Activated CD4-positive, alpha-beta T cell treated with anti-CD3 and anti-CD28 coated beads, Interleukin-2, Interleukin-6, amounts not matched to agents 100 ng/mL and 50 ng/mL, durations not matched to agents 16 hours and 8 hours (primary cell): ENCODE results near the gene CCDC102B.
"Not testable (repeated sequence)": the region's sequence is repeated elsewhere in the genome, so short reads cannot be mapped to it uniquely, and the experiment has no call there.

Experiments used
- DNase-seq: peaks from one replicate; pipeline ENCODE4 v3.0.0-alpha.2; 2020

CCDC102B gene

GRCh38 chr18:68983126-68983525, 185.2 kb downstream of the CCDC102B start:
- DNase-seq: no peak

- DNase-seq: no peak
Observed at GRCh38 chr18:68984342-68984741, 186.5 kb downstream of the CCDC102B start.

DNA sequence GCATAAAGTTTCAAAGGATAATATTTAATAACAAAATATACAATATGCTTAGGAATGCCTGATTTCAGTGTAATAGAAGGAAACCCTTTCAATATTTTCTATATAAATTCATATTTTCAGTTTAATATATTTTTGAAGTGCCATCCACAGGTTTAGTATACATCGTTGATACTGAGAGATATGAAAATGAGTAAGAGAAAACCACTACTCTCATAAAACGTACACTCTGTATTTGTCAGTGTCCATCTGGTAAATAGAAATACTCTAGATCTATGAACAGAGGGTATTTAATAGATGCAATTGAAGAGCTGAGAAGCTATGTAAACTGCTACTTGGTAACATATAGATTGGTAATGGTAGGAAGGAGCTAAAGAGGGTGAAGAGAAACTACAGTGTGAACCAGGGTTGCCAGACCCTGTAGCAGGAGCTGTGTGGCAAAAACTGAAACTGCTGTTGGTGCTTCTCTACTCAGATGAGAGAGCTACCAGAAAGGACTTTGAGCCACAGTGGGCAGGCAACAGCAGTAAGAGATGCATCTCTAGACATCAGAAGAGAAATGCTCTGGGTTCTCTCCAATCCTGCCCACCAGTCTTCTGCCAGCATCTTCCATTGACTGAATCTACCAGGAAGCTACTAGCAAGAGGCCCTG, 187.4 kb downstream of the CCDC102B start:
- no peak for DNase-seq

DNA sequence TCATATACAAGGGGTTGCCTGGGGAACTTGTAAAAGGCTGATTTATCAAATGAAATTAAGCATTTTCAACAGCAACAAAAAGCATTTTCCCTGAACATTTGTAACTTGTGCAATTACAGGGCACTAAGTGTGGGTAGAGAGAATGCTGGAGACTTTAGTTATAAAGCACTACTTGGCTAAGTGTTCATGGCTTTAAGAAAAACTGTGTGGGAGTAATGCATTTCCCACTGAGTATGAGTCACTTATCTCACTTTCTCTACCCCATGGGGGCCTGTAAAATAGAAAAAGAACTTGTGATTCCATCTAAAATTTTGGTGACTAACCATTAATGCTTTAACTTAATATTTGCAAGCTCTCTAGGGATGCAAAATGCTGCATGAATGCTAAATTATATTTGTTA, 193.4 kb downstream of the CCDC102B start:
- no peak for DNase-seq

DNA sequence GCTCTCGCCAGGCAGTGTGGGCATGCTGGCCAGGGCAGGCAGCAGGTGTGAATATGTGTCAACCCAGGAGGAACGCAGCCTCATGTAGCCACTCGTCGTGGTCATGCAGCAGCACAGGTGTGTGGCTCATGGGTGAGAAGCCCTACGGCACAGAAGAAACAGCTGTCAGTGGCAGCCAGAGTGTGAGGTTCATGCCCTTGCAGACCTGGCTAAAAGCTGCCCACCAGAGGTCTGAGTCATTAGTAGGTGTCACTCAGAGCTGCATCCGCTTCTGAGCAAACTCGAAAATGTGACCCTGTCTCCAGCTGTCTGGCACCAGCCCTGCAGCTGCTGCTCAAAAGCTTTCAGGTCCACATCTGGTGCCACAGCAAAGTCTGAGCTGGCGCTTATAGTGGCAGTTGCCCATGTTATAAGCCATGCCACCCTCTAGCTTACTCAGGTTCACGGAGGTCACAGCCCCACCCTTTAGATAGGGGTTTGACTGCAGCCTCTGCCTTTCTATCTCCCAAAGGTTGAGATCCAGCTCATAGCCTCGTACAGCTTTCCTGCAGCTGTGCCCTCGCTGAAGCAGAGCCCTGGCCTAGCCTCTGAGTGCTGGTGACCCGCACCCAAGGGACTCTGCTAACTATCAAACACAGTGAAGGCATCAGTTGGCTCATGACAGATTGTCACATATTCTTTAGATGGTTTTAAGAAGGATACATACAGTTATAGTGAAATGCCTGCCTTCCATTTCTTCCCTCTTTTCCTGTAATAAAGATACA, 195.0 kb downstream of the CCDC102B start:
- DNase-seq: no peak

DNA sequence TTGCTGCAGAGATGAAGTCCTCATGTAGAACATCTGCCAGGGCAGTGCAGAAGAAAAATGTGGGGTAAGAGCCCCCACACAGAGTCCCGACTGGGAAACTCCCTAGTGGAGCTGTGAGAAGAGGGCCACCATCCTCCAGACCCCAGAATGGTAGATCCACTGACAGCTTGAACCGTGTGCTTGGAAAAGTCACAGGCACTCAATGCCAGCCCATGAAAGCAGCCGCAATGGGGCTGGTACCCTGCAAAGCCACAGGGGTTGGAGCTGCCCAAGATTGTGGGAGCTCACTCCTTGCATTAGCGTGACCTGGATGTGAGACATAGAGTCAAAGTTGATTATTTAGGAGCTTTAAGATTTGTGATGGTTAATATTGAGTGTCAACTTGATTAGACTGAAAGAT, 197.8 kb downstream of the CCDC102B start:
- DNase-seq: no peak

DNA sequence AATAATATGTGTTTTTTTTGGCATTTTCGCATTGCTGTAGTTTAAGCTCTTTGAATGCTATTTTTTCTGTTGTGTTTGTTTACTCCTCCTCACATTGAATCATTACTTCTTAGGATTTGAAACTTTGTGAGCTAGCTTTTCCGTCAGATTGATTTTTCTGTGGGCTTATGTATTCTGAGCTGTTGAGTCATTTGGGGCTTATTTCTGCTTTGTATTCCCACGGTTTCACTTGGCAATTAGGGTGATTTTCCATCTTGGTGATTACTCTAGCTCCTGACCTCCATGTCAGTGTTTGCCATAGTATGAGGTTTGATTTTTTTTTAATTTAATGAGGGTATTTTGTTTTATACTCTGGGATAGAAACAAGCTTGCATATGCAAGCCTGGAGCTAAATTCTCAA, 200.0 kb downstream of the CCDC102B start:
- DNase-seq: no peak

DNA sequence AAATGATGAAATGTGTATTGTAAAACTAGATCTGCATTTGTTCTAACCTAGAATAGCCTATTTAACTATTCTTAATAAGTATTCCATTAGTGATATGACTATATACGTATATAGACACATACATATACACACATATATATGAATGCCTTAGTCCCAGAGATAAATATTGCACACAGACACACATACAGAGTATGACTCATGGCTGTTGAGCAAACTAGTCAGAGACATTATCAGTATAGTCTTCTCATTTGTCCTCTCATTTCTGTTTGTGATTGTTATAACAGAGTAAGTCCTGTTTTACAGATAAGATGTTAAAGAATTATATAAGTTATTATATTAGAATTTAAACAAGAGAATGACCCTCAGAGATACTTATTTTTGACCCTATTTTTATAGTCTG, 202.5 kb downstream of the CCDC102B start:
- no peak for DNase-seq

DNA sequence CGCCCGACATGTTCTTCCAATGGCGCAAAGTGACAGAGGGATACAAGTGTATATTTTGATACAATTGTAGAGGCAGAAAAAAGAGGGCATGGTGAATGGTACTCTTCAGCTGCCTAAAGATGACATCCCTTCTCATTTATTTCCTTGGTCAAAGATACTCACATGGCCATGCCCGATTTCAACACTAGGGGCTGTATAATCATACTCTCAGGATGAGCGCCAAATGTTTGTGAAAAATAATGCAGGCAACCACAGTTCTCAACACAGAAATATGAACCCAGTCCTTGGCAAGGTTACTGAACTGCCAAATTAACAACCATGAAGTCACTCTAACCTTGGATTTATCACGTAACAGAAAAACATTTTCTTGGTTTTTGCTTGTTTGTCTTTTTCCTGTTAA, 204.4 kb downstream of the CCDC102B start:
- DNase-seq: peak; percentile 2

GRCh38 chr18:69006212-69006611, 208.3 kb downstream of the CCDC102B start:
- DNase-seq: not testable (repeated sequence)

DNA sequence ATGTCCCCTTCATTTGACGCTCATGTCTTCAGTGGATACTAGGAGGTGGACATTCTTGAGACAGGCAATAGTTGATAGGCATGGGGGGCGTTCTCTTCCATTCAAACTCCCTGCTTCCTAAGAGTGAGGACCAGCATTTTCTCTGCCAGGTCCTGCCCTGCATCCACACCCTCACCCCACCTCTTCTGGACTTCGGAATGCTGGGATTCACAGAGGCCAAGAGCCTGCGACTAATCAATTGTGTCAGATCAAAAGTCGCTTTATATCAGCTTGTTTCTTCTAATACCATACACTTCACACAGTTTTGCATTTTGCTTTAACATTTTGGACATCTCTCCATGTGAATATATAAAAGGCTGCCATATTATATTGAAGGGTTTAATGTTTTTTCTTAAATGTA, 210.7 kb downstream of the CCDC102B start:
- no peak for DNase-seq

GRCh38 chr18:69021211-69021805, 223.4 kb downstream of the CCDC102B start:
- DNase-seq: no peak

DNA sequence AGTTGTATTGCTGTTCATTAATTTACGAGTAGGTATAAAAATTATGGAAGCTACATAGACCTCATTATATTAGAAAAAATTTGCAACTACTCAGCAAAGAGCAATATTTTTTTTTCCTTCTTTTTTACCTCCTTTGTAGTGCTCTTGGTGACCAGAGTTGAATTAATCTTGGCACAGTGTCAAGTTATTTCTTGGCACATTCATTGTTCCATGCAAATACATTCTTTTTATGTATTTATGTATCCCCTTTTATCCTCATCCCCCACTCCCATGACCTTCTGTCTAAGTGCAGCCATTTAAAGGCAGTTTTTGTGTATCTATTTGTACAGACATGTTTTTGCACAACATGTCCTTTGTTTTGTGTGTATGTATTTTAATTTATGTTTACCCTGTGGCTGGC, 224.5 kb downstream of the CCDC102B start:
- DNase-seq: no peak

- no peak for DNase-seq
Observed at GRCh38 chr18:69031571-69031970, 233.7 kb downstream of the CCDC102B start.

DNA sequence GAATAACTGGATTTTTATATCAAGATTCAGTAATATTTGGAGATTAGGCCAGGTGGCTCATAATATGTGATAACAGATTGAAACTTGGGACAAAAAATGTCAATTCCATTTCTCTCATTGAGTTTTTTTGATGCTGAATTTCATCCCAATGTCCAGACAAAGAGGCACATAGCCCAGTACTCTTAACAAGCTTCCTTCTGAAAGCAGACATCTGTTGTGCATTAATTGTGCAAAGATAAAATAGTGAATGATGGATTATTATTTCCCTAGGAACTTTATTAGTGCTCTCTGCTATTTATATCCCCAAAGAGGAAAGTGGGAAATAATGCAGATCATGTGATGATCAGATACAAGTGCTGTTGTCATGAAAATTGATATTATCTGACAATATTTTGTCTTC, 234.1 kb downstream of the CCDC102B start:
- no peak for DNase-seq

GRCh38 chr18:69035756-69036155, 237.9 kb downstream of the CCDC102B start:
- no peak for DNase-seq

DNA sequence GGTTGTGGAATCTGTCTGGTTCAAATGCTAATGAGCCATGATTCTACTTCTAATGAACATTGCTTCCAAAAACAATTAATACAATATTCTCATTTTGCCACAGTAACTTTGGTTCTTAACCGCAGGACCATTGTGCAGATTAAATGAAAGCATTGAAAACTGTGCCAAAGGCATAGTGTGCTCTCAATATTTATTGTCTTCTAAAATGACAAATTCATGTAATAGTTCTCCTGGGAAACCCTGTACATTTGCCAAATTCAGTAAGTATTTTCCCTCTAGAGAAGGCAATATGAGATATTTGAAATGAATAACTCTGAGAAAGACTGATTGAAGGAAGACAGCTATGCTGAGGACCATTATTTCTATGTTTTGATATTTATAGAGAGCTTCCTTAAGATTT, 246.3 kb downstream of the CCDC102B start:
- DNase-seq: no peak

GRCh38 chr18:69064063-69064462, 266.2 kb downstream of the CCDC102B start:
- no peak for DNase-seq

DNA sequence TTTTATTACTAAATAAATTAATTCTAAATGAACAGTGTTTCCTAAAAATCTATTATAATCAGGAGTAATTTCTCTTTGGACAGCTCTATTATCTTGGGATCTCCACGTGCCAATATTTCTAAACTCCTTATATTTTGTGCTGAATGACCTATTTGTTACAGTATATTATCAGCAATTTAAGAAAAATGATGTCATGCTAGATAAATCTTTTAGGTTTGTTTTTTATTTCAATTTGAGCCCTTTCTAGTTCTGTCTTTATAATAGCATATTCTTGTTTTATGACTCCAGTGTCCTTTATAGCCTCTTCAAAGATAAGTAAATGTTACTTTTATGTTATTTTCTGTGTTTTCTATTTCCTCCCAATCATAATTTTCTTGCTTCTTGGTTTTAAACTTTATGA, 269.2 kb downstream of the CCDC102B start:
- DNase-seq: no peak

- DNase-seq: no peak
Observed at GRCh38 chr18:69071680-69072079, 273.8 kb downstream of the CCDC102B start.

DNA sequence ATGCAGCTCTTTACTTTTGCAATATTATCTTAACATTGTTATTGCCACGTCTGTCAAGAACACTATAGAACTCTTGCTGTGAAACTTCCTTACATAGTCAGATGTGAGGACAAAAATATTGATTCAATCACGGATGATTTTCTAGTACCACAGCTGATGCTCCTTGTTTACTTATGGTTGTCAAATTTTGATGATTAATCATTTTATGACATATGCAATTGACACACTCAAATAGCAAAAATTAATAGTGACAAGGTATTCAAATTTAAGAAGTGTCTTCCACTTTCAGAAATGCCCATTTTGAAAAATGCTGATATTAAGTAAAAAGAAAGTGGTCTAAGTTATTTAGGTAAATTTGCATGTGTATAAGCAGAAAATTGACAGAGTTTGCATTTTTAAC, 284.0 kb downstream of the CCDC102B start:
- no peak for DNase-seq

GRCh38 chr18:69082499-69082898, 284.6 kb downstream of the CCDC102B start:
- DNase-seq: no peak

GRCh38 chr18:69085951-69086350, 288.1 kb downstream of the CCDC102B start:
- no peak for DNase-seq

- no peak for DNase-seq
Observed at GRCh38 chr18:69088973-69089372, 291.1 kb downstream of the CCDC102B start.
